Cerebellar nuclear complex (tissue), 1 donor: ENCODE data around the gene JAK1.
"Not testable (repeated sequence)": the region's sequence is repeated elsewhere in the genome, so short reads cannot be mapped to it uniquely, and the experiment has no call there.

ENCODE experiments used
- DNase-seq, 2 experiments: peaks; one replicate each; lab custom pipeline; 2025; lab: John Stamatoyannopoulos, UW

Gene JAK1

GRCh38 chr1:64920941-64921589, 45.3 kb downstream of the JAK1 start:
- DNase-seq: no peak

GRCh38 chr1:64919120-64919519, 47.2 kb downstream of the JAK1 start:
- DNase-seq: not testable (repeated sequence)

- no peak for DNase-seq
Measured at GRCh38 chr1:64917907-64918306, 48.4 kb downstream of the JAK1 start.

- DNase-seq: no peak
Measured at GRCh38 chr1:64917328-64917861, 49.0 kb downstream of the JAK1 start.

- no peak for DNase-seq
Measured at GRCh38 chr1:64915381-64916274, 50.7 kb downstream of the JAK1 start.

- no peak for DNase-seq
Measured at GRCh38 chr1:64913361-64914015, 52.9 kb downstream of the JAK1 start.

GRCh38 chr1:64912191-64912590, 54.2 kb downstream of the JAK1 start:
- DNase-seq: no peak

GRCh38 chr1:64911326-64911725, 55.0 kb downstream of the JAK1 start:
- DNase-seq: no peak

GRCh38 chr1:64909031-64909430, 57.3 kb downstream of the JAK1 start:
- no peak for DNase-seq

- no peak for DNase-seq
Measured at GRCh38 chr1:64908575-64908974, 57.8 kb downstream of the JAK1 start.

GRCh38 chr1:64906447-64906846, 59.9 kb downstream of the JAK1 start:
- no peak for DNase-seq

- DNase-seq: no peak
Measured at GRCh38 chr1:64903593-64903992, 62.8 kb downstream of the JAK1 start.

- DNase-seq: no peak
Measured at GRCh38 chr1:64901663-64902062, 64.7 kb downstream of the JAK1 start.

- no peak for DNase-seq
Measured at GRCh38 chr1:64900916-64901315, 65.4 kb downstream of the JAK1 start.

GRCh38 chr1:64898107-64898861, 68.1 kb downstream of the JAK1 start:
- no peak for DNase-seq

- no peak for DNase-seq
Measured at GRCh38 chr1:64896551-64896950, 69.8 kb downstream of the JAK1 start.

GRCh38 chr1:64895500-64895899, 70.8 kb downstream of the JAK1 start:
- no peak for DNase-seq

- DNase-seq: no peak
Measured at GRCh38 chr1:64894438-64895196, 71.7 kb downstream of the JAK1 start.

- no peak for DNase-seq
Measured at GRCh38 chr1:64893921-64894320, 72.4 kb downstream of the JAK1 start.

- DNase-seq: no peak
Measured at GRCh38 chr1:64892576-64893573, 73.5 kb downstream of the JAK1 start.
